ENCODE data around the gene TCF25.

TCF25 gene

GRCh38 chr16:89853306-89853993 is 19.9 kb upstream of the TCF25 start:
- no peak for TF ChIP-seq CTCF (IDR thresholded peaks at IDR 0.05; ENCODE audit: low read depth, low read length)
- no peak overlapping the region for H3K4me3 ChIP-seq (ENCODE audit: low read depth, low read length)

GRCh38 chr16:89855301-89855945 is 18.0 kb upstream of the TCF25 start:
- TF ChIP-seq CTCF (IDR thresholded peaks at IDR 0.05; ENCODE audit: low read depth, low read length), result no peak
- H3K4me3 ChIP-seq (ENCODE audit: low read depth, low read length), result no peak overlapping the region

GRCh38 chr16:89855986-89856385 is 17.4 kb upstream of the TCF25 start:
- no peak for TF ChIP-seq CTCF (IDR thresholded peaks at IDR 0.05; ENCODE audit: low read depth, low read length)
- H3K4me3 ChIP-seq (ENCODE audit: low read depth, low read length), result no peak overlapping the region

- TF ChIP-seq CTCF (IDR thresholded peaks at IDR 0.05; ENCODE audit: low read depth, low read length), result no peak
- no peak overlapping the region for H3K4me3 ChIP-seq (ENCODE audit: low read depth, low read length)
Observed at GRCh38 chr16:89858973-89859614, 14.3 kb upstream of the TCF25 start.

GRCh38 chr16:89859615-89860007 is 13.8 kb upstream of the TCF25 start:
- H3K4me3 ChIP-seq (ENCODE audit: low read depth, low read length), result no peak overlapping the region
- TF ChIP-seq CTCF (IDR thresholded peaks at IDR 0.05; ENCODE audit: low read depth, low read length), result no peak

GRCh38 chr16:89860747-89861304 is 12.6 kb upstream of the TCF25 start:
- TF ChIP-seq CTCF (IDR thresholded peaks at IDR 0.05; ENCODE audit: low read depth, low read length), result peak; percentile 100
- no peak overlapping the region for H3K4me3 ChIP-seq (ENCODE audit: low read depth, low read length)

GRCh38 chr16:89861648-89862047 is 11.7 kb upstream of the TCF25 start:
- no peak for TF ChIP-seq CTCF (IDR thresholded peaks at IDR 0.05; ENCODE audit: low read depth, low read length)
- H3K4me3 ChIP-seq (ENCODE audit: low read depth, low read length), result no peak overlapping the region
